Raji (cell line): ENCODE results near the gene EIF4EBP3.

Experiments used
- POLR2A ChIP-seq: IDR thresholded peaks from 2 replicates; pipeline ENCODE4 v1.6.1; 2011; ENCODE audit warnings: low read depth, low read length, control low read depth; ENCODE audit not compliant: insufficient read depth

Gene EIF4EBP3

DNA sequence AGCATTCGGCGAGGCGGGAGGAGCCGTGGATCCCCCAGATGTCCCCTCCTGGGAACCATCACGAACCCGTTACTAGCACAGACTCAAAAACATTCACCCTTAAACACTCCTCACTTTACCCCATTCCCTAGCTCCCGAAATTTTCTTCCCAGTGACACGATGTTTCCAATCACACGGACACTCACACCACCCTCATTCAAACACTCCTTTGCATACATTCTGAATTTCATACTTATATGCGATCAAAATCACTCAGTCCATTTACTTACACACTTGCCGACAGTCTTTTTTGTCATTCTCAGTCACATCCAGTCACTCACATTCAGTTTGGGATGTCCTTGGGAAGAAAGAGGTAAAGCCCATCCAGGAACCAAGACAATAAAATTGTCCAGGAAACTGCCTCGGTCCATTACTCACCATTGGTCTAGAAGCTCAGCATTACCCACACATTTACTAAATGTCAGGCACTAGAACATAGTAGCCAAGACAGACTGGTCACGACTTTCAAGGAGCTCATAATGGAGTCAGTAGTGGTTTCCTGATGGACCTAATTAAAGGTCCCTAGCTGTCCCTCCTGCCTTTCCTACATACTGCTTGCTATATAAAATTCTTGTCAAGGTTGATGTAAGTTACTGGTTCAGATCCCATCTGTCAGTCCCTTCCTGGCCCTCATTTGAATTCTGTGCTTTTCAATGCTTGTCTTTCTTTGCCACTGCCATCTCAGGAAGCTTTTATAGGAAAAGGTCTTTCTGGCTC, 17.7 kb downstream of the EIF4EBP3 start:
- TF ChIP-seq POLR2A, result no peak

DNA sequence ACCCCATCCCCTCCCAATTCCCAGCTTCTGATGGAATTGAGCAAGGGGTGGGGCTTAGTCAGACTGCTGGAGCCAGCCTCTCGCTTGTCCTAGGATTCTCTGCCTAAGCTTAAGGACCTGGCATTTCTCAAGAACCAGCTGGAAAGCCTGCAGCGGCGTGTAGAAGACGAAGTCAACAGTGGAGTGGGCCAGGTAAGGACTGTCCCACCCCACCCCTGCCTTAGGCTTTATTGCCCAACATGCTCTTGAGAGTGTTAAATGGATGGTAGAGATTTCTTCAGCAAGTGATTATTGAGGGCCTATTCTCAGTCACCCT, 18.3 kb downstream of the EIF4EBP3 start:
- TF ChIP-seq POLR2A, result no peak

DNA sequence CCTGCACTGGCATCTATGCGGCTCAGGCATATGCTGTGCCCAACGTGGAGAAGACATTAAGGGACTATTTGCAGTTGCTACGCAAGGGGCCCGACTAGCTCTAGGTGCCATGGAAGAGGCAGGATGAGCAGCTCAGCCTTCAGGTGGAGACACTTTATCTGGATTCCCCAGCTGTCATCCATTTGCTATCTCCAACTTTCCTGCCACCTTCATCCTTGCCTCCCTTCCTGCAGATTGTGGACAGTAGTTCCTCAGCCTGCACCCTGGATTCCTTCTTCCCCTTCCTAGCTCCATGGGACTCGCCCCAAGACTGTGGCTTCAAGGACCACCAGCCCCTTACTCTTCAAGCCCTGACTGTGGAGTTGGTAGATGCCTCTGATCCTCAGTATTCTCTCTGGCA, 19.2 kb downstream of the EIF4EBP3 start:
- TF ChIP-seq POLR2A, result no peak

DNA sequence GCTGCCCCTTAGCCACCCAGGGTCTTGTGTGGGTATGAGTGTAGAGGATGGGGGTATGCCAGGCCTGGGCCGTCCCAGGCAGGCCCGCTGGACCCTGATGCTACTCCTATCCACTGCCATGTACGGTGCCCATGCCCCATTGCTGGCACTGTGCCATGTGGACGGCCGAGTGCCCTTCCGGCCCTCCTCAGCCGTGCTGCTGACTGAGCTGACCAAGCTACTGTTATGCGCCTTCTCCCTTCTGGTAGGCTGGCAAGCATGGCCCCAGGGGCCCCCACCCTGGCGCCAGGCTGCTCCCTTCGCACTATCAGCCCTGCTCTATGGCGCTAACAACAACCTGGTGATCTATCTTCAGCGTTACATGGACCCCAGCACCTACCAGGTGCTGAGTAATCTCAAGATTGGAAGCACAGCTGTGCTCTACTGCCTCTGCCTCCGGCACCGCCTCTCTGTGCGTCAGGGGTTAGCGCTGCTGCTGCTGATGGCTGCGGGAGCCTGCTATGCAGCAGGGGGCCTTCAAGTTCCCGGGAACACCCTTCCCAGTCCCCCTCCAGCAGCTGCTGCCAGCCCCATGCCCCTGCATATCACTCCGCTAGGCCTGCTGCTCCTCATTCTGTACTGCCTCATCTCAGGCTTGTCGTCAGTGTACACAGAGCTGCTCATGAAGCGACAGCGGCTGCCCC, 19.8 kb downstream of the EIF4EBP3 start:
- no peak for TF ChIP-seq POLR2A

DNA sequence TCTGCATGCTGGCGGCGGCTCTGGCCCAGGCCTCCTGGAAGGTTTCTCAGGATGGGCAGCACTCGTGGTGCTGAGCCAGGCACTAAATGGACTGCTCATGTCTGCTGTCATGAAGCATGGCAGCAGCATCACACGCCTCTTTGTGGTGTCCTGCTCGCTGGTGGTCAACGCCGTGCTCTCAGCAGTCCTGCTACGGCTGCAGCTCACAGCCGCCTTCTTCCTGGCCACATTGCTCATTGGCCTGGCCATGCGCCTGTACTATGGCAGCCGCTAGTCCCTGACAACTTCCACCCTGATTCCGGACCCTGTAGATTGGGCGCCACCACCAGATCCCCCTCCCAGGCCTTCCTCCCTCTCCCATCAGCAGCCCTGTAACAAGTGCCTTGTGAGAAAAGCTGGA, 20.4 kb downstream of the EIF4EBP3 start:
- no peak for TF ChIP-seq POLR2A

DNA sequence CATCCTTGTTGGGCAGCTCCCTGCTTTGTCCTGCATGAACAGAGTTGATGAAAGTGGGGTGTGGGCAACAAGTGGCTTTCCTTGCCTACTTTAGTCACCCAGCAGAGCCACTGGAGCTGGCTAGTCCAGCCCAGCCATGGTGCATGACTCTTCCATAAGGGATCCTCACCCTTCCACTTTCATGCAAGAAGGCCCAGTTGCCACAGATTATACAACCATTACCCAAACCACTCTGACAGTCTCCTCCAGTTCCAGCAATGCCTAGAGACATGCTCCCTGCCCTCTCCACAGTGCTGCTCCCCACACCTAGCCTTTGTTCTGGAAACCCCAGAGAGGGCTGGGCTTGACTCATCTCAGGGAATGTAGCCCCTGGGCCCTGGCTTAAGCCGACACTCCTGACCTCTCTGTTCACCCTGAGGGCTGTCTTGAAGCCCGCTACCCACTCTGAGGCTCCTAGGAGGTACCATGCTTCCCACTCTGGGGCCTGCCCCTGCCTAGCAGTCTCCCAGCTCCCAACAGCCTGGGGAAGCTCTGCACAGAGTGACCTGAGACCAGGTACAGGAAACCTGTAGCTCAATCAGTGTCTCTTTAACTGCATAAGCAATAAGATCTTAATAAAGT, 21.1 kb downstream of the EIF4EBP3 start:
- TF ChIP-seq POLR2A, result no peak

DNA sequence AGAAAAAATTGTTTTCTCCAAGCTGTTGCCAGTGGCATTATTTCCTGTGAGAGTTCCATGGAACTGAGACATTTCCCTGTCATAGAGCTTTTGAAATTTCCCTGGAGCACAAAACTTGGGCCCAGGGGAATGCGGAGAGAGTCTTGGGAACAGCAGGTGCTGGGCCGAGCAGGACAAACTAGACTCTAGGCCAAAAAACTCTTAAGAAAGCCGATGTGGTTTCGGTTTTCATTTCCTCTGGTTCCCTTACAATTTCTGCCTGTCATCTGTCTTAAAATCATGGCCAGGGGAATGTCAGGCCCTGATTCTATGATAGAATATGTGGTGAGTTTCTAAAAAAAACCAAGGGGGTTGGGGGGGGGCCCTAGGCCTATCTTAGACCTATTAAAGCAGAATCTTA, 21.7 kb downstream of the EIF4EBP3 start:
- no peak for TF ChIP-seq POLR2A

DNA sequence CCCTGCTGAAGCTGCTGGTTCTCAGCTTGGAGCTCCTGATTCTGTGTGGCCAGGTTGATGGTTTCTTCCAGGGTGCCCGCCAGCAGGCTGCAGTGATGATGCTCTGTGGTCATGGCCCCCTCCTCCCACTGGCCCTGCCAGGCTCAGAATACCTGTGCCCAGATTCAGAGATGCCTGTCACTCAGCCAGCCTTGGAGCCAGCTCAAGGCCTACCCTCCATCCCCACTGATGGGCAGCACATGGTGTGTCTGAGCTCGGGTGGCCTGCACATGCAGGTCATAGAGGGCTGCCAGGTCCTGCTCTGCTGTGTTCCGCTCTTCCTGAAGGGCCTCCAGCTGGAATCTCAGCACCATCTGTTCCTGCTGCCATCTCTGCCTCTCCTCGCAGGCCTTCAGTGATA, 22.6 kb downstream of the EIF4EBP3 start:
- no peak for TF ChIP-seq POLR2A

DNA sequence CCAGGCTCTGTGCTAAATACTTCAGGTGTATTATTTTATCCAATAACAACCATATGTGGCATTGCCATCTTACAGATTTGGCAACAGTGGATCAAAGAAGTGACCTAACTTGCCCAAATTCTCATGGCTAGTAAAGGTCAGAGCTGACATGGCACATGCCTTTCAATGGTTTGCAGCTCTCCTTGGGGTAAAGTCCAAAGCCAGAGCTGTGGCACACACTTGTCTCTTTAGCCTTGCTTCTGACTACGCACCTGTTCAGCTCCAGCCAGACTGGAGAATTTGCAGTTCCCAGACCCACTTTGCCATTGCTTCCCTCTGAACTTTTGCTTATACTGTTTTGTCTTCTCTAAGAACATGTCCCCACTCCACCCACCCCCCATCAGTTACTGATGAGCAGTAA, 23.0 kb downstream of the EIF4EBP3 start:
- TF ChIP-seq POLR2A, result no peak

DNA sequence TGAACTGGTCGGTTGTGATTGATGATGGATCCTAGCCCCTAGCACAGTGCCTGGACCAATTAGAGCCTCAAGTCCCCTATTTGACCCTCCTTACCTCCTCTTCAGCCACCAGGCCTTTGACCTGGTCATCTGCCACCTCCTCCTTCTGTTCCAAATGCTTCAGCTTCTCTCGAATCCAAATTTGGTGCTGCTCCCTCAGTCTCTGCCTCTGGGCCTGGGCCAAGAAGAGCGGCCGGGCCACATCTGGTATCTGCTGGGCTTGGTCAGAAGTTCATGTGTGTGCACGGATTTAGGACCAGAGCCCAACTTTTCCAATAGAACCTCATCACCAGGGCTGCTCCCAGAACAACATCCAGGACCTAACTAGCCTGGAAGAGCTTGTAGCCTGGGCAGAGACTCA, 23.6 kb downstream of the EIF4EBP3 start:
- TF ChIP-seq POLR2A, result no peak

DNA sequence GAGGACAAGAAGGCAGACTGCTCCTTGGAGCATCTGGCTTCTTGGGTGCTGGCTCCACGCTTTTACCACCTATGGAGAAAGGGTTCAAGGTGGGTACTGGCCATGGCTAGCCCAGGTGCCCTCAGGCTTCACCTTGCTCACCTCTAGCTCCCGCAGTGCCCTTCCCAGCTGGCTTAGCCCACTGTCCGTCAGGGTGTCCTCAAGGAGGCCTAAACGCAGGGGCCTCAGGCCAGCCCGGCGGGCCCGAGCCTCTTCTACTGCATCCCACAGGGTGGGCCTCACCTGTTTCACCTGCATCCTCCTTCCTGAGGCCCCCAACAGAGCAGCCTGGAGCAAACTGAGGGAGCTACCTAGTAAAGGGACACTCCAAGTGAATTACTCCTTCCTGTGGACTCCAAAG, 26.2 kb downstream of the EIF4EBP3 start:
- no peak for TF ChIP-seq POLR2A

DNA sequence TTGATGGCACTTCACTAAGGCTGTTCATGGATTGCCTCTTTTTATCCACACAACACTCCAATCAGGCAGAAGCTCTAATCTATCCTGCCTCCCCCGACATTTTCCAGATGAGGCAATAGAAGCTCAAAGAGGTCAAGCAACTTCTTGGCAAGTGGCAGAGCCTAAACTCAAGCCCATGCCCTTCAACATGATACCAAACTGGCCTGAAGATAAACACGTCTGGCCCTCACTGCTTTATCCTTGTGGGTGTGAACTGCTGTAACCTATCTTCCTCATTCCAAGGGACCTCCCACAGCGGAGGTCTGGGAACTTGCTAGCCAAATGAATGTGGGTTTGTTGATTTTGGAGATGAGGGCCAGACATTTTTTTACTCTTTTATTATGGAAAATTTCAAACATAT, 26.7 kb downstream of the EIF4EBP3 start:
- no peak for TF ChIP-seq POLR2A

DNA sequence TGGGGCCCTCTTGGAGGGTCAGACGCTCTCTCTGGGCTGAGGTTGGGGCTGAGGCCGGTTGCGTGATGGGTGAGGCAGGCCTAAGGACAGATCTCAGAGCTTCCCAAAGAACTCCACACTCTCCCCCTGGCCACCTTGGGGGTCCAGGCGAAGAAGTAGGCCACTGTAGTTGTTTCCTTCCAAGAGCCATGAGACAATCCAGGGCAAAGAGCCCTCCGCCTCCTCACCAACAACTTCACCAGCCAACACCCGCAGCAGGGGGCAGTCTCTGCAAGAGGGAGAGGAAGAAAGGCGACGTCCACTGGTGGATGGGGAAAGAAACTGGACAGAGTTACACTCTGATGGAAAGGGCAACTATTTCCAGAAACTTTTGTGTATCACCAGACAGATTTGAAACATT, 27.8 kb downstream of the EIF4EBP3 start:
- no peak for TF ChIP-seq POLR2A

DNA sequence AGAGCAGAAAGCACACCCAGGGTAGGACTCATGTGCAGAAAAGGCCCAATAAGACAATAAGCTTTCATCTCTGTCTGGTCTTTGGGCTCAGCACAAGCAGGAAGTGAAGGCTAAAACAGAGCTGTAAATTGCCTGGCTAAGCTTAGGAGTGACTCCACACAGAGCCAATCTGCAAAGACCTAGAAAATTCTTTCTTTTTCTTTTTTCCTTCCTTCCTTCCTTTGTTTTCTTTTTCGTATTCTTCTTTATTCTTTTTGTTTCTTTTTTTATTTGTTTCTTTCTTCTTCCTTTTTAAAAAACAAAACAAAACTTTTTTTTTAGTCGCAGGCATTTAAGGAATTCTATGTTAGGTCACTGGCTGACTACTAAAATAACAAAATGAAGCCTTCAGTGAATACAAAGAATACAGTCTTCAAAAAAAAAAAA, 29.3 kb downstream of the EIF4EBP3 start:
- TF ChIP-seq POLR2A, result no peak

DNA sequence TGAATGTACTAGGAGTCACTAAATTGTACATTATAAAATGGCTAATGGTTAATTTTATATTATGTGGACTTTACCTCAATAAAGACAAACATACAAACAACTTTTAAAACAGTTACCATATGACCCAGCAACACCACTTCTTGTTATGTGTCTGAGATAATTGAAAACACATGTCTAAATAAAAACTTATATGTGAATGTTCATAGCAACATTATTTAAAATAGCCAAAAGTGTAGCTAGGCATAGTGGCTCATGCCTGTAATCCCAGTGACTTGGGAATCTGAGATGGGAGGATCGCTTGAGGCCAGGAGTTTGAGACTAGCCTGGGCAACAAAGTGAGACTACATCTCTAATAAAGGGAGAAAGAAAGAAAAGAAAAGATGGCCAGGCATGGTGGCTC, 40.0 kb downstream of the EIF4EBP3 start:
- no peak for TF ChIP-seq POLR2A

DNA sequence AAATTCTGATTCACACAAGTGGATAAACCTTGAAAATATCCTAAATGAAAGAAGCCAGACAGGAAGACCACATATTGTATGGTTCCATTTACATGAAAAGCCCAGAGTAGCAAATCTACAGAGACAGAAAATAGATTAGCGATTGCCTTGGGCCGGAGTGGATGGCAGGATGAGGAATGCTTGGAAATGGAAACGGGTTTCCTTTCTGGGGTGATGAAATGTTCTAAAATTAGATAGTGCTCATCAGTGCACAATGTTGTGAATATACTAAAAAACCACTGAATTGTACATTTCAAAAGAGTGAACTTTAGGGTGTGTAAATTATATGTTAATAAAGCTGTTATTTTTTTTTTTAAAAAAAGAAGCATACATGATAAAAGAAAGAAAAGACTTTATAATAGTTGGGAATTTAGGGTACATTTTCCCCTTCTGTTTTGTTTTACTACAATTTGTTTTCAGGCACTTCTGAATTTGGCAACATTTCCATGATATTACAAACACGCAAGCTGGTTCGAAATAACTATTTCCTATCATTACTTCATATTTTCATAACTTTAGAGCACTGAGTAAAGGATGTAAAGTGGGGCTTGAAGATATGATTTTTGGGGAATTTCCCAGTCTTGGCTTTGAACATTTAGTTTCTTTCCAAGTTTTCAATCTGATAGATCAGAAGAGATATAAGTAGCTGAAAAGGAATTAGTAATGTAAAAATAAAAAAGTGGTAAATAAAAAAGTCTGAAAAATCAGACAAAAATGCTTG, 41.0 kb downstream of the EIF4EBP3 start:
- no peak for TF ChIP-seq POLR2A
